ENCODE measurements around the gene MB21D2.

GRCh38 chr3:192830291-192831110, 87.2 kb downstream of the MB21D2 start:
- TF ChIP-seq MAFK (IDR thresholded peaks at IDR 0.05; ENCODE audit: low read depth, low read length) (no peak), YY1 (IDR thresholded peaks at IDR 0.05; ENCODE audit: low read depth, low read length) (no peak), EZH2 (IDR thresholded peaks at IDR 0.05; ENCODE audit: low read depth, low read length, severe bottlenecking) (no peak), CEBPB (IDR thresholded peaks at IDR 0.05; ENCODE audit: low read depth, low read length) (no peak), POLR2AphosphoS5 (IDR thresholded peaks at IDR 0.05; ENCODE audit: low read depth, low read length) (no peak), HDAC2 (IDR thresholded peaks at IDR 0.05; ENCODE audit: borderline replicate concordance in 1 of 2, low read depth in 2 of 2, low read length in 2 of 2) (no peak), CREB1 (IDR thresholded peaks at IDR 0.05) (no peak), RXRA (IDR thresholded peaks at IDR 0.05; ENCODE audit: insufficient read depth, low read depth, low read length) (no peak)

Measured in H1 (cell line).